Immature natural killer cell (primary cell): ENCODE data around the gene CDK6. TPM values are rescaled to one million over a fixed set of nuclear protein-coding genes. Genes with fewer than 3 reads are reported as not detected.

Source experiments
- DNase-seq, 3 donors: peaks; one replicate each; pipeline ENCODE4 v3.0.0; 2022; ENCODE audit warnings: mixed read lengths in 1 of 3
- H3K27ac Mint-ChIP-seq, 6 donors: one replicate each; pipeline ENCODE4 v1.8.0; 2020; ENCODE audit warnings: mixed read lengths in 6 of 6, mild to moderate bottlenecking in 5 of 6, inconsistent platforms in 4 of 6, moderate library complexity in 3 of 6
- H3K27me3 Mint-ChIP-seq, 3 donors: one replicate each; pipeline ENCODE4 v1.8.0; 2020 to 2021; ENCODE audit warnings: low read depth in 3 of 3, mild to moderate bottlenecking in 3 of 3, mixed read lengths in 3 of 3, moderate library complexity in 3 of 3, inconsistent platforms in 1 of 3
- H3K36me3 Mint-ChIP-seq, 3 donors: one replicate each; pipeline ENCODE4 v1.8.0; 2020; ENCODE audit warnings: mixed read lengths in 3 of 3, inconsistent platforms in 2 of 3, mild to moderate bottlenecking in 2 of 3
- H3K4me1 Mint-ChIP-seq, 2 donors: one replicate each; pipeline ENCODE4 v1.8.0; 2020; ENCODE audit warnings: inconsistent platforms in 2 of 2, mild to moderate bottlenecking in 2 of 2, mixed read lengths in 2 of 2, moderate library complexity in 1 of 2
- H3K4me3 Mint-ChIP-seq, 5 donors: one replicate each; pipeline ENCODE4 v1.8.0; 2020; ENCODE audit warnings: mild to moderate bottlenecking in 5 of 5, mixed read lengths in 5 of 5, inconsistent platforms in 3 of 5, moderate library complexity in 3 of 5
- H3K9me3 Mint-ChIP-seq, 6 donors: one replicate each; pipeline ENCODE4 v1.8.0; 2020; ENCODE audit warnings: mild to moderate bottlenecking in 6 of 6, mixed read lengths in 6 of 6, inconsistent platforms in 4 of 6, moderate library complexity in 3 of 6
- polyA plus RNA-seq, 3 donors: library from polyadenylated mRNA; unstranded; fragments of 300-500 nt; fragmentation: Illumina TruSeq; gene quantifications; one replicate each; pipeline ENCODE4 v1.2.3, GENCODE V29; 2021

The CDK6 gene
- polyA plus RNA-seq, 3 donors from 2014 or later, result 11.1 to 21.2 (median 15.8) TPM

GRCh38 chr7:92645114-92646061 is 191.0 kb downstream of the CDK6 start:
- Mint-ChIP-seq H3K27me3 (no peaks in the 10 kb centered on the region), H3K36me3 (peaks cover 0 to 4% (median 0%) of the 10 kb centered on the region in 3 donors), H3K27ac (peak overlapping the region in 4 of 6 donors; percentile 11 to 62 (median 14)), H3K4me3 (no peak overlapping the region), H3K4me1 (peaks cover 48 to 70% of the 10 kb centered on the region in 2 donors), H3K9me3 (no peaks in the 10 kb centered on the region)
- DNase-seq, result no peak

- Mint-ChIP-seq H3K36me3 (peaks cover 0 to 4% (median 0%) of the 10 kb centered on the region in 3 donors), H3K9me3 (no peaks in the 10 kb centered on the region), H3K27ac (peak overlapping the region in 3 of 6 donors; percentile 20 to 58 (median 44)), H3K27me3 (no peaks in the 10 kb centered on the region), H3K4me3 (no peak overlapping the region), H3K4me1 (peaks cover 52 to 75% of the 10 kb centered on the region in 2 donors)
- DNase-seq, result no peak
These were observed 191.8 kb downstream of the CDK6 start for GRCh38 chr7:92644406-92645113.

DNA sequence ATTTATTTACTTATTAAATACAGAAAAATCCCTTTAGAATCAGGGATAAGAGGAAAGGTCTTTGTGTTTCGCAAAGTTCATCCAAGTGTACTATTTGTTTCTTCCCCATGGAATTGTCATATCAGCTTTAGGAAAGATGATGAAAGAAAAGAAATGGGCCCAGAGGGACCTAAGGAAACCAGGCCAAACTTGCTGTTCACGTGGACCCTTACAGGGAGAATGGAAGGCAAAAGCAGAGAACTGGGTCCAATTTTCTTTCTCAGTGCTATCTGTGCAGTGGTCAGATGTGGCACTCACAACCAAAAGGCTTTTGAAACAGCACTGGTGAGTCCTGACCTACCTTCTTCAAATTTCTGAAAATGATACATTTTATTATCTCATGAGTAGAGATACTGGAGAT is 192.6 kb downstream of the CDK6 start:
- Mint-ChIP-seq H3K4me1 (peaks cover 58 to 81% of the 10 kb centered on the region in 2 donors), H3K27me3 (no peaks in the 10 kb centered on the region), H3K36me3 (peaks cover 0 to 4% (median 0%) of the 10 kb centered on the region in 3 donors), H3K9me3 (no peaks in the 10 kb centered on the region), H3K27ac (peak overlapping the region in 3 of 6 donors; percentile 20 to 73 (median 51)), H3K4me3 (no peak overlapping the region)
- no peak for DNase-seq

DNA sequence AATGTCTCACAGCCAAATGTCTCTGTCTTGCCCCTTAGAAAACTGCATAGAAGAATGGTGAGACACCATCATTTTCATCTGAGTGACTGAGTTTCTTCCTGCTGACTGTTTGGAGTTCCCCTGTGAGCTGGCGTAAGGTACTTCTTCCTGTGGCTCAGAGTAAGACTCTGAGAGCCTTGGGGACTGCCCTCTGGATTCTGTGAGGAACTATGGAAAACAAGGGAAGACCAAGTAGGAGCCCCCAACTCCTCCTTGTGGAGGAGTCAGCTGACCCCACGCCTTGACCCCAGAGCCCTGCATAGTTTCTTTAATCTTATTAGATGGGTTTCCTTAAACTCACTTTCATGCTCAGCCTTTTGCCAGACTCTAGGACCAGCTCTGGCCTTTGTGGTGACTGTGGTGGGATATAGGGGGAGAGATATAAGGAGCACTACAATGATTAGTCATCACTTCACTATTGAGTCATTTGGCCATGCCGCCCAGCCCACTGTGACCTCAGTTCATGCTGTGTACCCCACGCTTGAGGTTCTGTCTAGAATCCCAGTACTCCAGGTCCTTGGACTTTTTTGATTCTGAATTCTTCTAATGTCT is 194.4 kb downstream of the CDK6 start:
- H3K9me3 Mint-ChIP-seq, result no peaks in the 10 kb centered on the region
- H3K36me3 Mint-ChIP-seq, result peaks cover 0 to 3% (median 0%) of the 10 kb centered on the region in 3 donors
- peak in 1 of 3 donors; percentile 20 for DNase-seq
- H3K27me3 Mint-ChIP-seq, result no peaks in the 10 kb centered on the region
- peaks cover 43 to 64% of the 10 kb centered on the region in 2 donors for H3K4me1 Mint-ChIP-seq
- peak overlapping the region in 3 of 5 donors; percentile 2 to 64 (median 34) for H3K4me3 Mint-ChIP-seq
- peak overlapping the region; percentile 65 to 90 (median 87) for H3K27ac Mint-ChIP-seq

GRCh38 chr7:92639966-92640365 is 196.4 kb downstream of the CDK6 start:
- Mint-ChIP-seq H3K27me3 (no peaks in the 10 kb centered on the region), H3K36me3 (peaks cover 0 to 3% (median 0%) of the 10 kb centered on the region in 3 donors)

DNA sequence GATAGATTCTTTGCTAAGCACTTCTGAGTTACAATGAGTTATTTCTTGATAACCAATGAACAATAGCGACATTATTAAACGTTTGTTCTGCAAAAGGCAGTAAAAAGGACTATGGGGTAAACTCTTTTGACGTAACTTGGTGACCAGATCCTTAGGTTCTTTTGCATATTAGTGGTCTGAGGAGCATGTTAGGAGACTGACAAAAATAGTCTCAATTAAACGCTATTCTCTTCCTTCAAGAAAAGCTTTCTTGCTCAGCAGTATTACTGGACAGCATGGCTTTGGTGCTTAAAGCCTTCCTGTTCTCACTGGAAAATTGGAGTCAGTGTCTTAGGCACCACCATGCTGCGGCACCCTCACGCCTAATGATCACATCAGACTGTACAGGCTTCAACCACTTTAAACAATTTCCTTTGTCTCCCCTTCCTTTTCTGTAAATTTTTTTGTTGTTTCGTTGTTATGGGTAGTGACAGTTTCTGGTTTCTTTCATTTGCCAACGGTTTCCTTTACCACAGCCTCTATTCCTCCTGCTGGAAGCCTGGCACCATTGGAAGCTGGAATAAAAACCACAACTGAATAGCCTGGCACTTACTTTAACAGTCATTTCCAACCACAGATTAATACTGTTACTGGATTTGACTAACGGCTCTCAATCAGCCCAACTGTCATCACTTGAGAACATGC is 197.0 kb downstream of the CDK6 start:
- peak overlapping the region in 1 of 5 donors; percentile 25 for H3K4me3 Mint-ChIP-seq
- no peaks in the 10 kb centered on the region for H3K9me3 Mint-ChIP-seq
- peaks cover 39 to 58% of the 10 kb centered on the region in 2 donors for H3K4me1 Mint-ChIP-seq
- no peak for DNase-seq
- peak overlapping the region; percentile 24 to 82 (median 71) for H3K27ac Mint-ChIP-seq
- no peaks in the 10 kb centered on the region for H3K27me3 Mint-ChIP-seq
- peaks cover 0 to 3% (median 0%) of the 10 kb centered on the region in 3 donors for H3K36me3 Mint-ChIP-seq

More at GRCh38 chr7:92639966-92640365, 196.4 kb downstream of the CDK6 start:
- Mint-ChIP-seq H3K27ac (peak overlapping the region in 3 of 6 donors; percentile 24 to 65 (median 45)), H3K4me1 (peaks cover 35 to 58% of the 10 kb centered on the region in 2 donors), H3K9me3 (no peaks in the 10 kb centered on the region), H3K4me3 (no peak overlapping the region)
- no peak for DNase-seq

GRCh38 chr7:92636018-92636560 is 200.3 kb downstream of the CDK6 start:
- no peak for DNase-seq
- Mint-ChIP-seq H3K4me3 (no peak overlapping the region), H3K36me3 (peaks cover 0 to 3% (median 0%) of the 10 kb centered on the region in 3 donors), H3K9me3 (no peaks in the 10 kb centered on the region), H3K27ac (no peak overlapping the region), H3K4me1 (peaks cover 47 to 61% of the 10 kb centered on the region in 2 donors), H3K27me3 (peaks cover 0 to 4% (median 0%) of the 10 kb centered on the region in 3 donors)

- peaks cover 0 to 4% (median 0%) of the 10 kb centered on the region in 3 donors for H3K27me3 Mint-ChIP-seq
- H3K9me3 Mint-ChIP-seq, result no peaks in the 10 kb centered on the region
- H3K4me3 Mint-ChIP-seq, result no peak overlapping the region
- H3K36me3 Mint-ChIP-seq, result peaks cover 0 to 3% (median 0%) of the 10 kb centered on the region in 3 donors
- DNase-seq, result no peak
- peaks cover 47 to 67% of the 10 kb centered on the region in 2 donors for H3K4me1 Mint-ChIP-seq
- H3K27ac Mint-ChIP-seq, result peak overlapping the region in 1 of 6 donors; percentile 73
These were observed 200.8 kb downstream of the CDK6 start for GRCh38 chr7:92635538-92635937.

DNA sequence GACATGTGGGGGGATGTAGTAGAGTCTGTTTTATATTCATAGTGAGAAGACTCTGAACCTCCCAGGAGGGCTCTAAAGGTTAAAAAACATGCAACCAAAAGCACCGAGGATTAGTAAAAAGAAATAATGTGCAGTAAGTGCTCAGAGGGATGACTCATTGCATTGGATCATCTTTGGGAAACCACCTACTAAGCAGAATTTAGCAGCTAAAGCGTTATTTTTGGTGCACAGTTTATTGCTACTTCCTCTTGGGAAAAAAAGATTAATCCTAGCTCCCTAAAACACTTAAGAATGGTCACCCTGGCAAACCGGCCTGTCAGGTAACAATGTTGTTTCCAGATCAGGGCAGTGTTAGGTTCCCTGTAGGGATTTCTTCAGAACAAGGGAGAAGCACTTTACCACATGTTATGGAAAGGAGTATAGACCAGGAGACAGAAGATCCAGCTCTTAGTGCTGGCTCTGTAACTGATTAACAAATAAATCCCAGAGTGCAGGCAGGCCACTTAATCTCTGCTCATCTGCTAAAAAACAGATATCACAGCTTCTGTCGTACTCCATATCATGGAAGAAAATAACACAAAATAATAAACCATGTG is 201.4 kb downstream of the CDK6 start:
- peaks cover 0 to 4% (median 0%) of the 10 kb centered on the region in 3 donors for H3K27me3 Mint-ChIP-seq
- no peak for DNase-seq
- peaks cover 46 to 66% of the 10 kb centered on the region in 2 donors for H3K4me1 Mint-ChIP-seq
- no peaks in the 10 kb centered on the region for H3K9me3 Mint-ChIP-seq
- no peak overlapping the region for H3K4me3 Mint-ChIP-seq
- H3K36me3 Mint-ChIP-seq, result peaks cover 0 to 3% (median 0%) of the 10 kb centered on the region in 3 donors
- peak overlapping the region in 1 of 6 donors; percentile 71 for H3K27ac Mint-ChIP-seq

- peaks cover 0 to 4% (median under 1%) of the 10 kb centered on the region in 3 donors for H3K36me3 Mint-ChIP-seq
- no peak for DNase-seq
- peaks cover 38 to 57% of the 10 kb centered on the region in 2 donors for H3K4me1 Mint-ChIP-seq
- peak overlapping the region; percentile 28 to 75 (median 49) for H3K4me3 Mint-ChIP-seq
- H3K27me3 Mint-ChIP-seq, result peaks cover 0 to 4% (median 0%) of the 10 kb centered on the region in 3 donors
- H3K27ac Mint-ChIP-seq, result peak overlapping the region; percentile 10 to 82 (median 68)
- H3K9me3 Mint-ChIP-seq, result no peaks in the 10 kb centered on the region
These were observed 202.2 kb downstream of the CDK6 start for GRCh38 chr7:92634205-92634604.

DNA sequence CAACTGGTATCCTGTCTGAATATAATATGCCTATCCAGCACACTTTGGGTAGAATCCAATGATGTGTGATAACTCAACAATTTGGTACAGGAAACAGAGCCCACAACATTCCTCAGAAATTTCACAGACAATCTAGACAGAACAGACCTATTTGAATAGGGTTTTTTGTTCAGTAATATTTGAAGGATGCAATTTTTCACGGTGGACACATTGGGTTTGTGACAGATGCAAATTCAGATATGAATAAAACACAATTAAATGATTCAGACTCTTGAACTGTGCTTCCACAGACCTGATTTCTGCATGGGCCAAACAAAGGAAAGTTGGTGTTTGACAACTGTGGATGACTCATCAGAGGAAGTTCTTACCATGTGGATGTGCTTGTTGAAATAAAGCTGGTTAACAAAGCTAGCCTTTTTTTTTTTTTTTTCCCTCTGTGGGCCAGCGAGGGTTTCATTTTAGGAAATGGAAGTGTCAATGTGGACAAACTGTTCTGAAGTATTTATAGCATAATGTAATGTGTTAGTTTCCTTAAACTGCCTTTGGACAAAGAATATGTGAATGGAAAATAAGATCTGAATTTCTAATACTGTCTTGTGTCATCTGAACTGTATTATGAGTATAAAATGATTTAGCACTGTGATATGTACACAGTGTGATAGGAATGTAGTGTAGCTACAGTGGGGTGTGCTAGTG is 203.0 kb downstream of the CDK6 start:
- H3K36me3 Mint-ChIP-seq, result peaks cover 6 to 12% (median 9%) of the 10 kb centered on the region in 3 donors
- DNase-seq, result peak; percentile 46 to 54 (median 50)
- H3K27ac Mint-ChIP-seq, result peak overlapping the region; percentile 51 to 87 (median 79)
- H3K9me3 Mint-ChIP-seq, result peaks cover 0 to 3% (median 0%) of the 10 kb centered on the region in 6 donors
- H3K4me3 Mint-ChIP-seq, result peak overlapping the region; percentile 46 to 70 (median 58)
- H3K4me1 Mint-ChIP-seq, result peaks cover 34 to 53% of the 10 kb centered on the region in 2 donors
- H3K27me3 Mint-ChIP-seq, result peaks cover 0 to 4% (median 0%) of the 10 kb centered on the region in 3 donors

DNA sequence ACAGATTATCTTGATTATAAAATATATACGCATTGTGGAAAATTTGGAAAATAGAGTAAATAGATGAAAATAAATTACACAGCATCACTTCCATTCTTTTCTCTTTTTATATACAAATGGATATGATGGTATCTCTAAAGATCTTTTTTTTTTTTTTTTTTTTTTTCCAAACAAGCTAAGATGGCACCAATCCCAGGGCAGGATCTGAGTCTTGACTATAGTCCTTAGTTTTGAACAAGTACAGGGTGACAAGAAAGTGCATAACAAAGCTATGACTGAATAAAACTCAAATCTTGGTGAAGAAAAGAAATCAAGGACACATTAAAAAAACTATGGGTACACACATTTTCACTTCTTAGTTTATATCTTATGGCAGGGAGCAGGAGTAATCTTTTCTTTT is 203.6 kb downstream of the CDK6 start:
- Mint-ChIP-seq H3K4me1 (peaks cover 34 to 53% of the 10 kb centered on the region in 2 donors), H3K36me3 (peaks cover 8 to 16% (median 12%) of the 10 kb centered on the region in 3 donors), H3K27ac (peak overlapping the region; percentile 51 to 87 (median 79)), H3K27me3 (peaks cover 0 to 4% (median 0%) of the 10 kb centered on the region in 3 donors), H3K4me3 (peak overlapping the region; percentile 46 to 70 (median 58)), H3K9me3 (peaks cover 0 to 3% (median 0%) of the 10 kb centered on the region in 6 donors)
- no peak for DNase-seq
